Measurements from ENCODE around the gene UBE2C.
"Not testable (repeated sequence)": the region's sequence is repeated elsewhere in the genome, so short reads cannot be mapped to it uniquely, and the experiment has no call there.

Gene UBE2C

DNA sequence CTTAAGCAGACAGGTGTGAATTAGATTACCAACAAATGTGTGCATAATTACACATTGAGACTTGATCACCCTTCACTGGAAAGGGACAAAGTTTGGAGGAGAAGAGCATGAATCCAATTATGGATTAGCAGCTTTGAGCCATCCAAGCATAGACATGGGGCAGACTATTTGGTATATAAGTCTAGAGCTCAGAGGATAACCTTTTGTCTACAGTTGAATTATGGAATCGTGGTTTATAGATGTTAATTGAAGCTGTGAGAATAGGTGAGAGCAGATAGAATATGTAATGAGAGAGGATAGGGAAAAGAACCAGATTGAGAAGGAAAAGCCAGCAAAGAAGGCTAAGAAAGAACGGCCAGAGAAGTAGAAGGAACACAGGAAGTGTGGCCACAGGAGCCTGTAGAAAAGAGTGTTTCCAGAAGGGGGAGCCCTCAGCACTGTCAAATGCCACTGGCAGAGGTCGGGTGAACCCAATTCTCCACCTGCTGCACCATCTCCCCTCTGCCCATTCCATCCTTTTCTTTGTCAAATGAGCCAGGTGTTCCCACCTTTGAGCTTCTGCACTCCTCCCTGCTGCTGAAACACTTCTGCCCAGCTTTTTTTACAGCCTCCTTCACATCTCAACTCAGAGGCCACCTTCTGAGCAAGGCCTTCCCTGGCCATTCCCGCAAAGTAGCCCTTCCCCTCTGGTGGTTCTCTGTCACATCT, 13.4 kb upstream of the UBE2C start:
- peak in 1 of 2 experiments; percentile 22 for DNase-seq

DNA sequence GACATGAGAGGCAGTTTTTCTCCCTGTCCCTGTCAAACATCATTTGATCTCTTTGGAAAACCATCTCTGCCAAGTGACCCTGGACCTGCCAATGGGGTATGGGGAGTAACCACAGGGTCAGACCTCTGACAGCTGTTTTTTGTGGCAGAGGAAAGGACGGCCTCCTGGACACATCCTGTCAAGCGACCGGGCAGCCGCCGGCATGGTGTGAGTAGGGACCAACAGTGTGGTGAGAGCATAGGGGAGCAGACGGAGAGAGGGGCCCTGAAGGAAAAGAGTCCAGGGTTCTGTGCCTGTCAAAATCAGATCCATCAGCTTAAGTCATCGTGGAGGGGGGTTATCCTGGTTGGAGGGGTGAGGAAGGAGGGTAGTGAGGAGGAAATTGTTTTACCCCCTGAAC, 10.6 kb upstream of the UBE2C start:
- DNase-seq: no peak

DNA sequence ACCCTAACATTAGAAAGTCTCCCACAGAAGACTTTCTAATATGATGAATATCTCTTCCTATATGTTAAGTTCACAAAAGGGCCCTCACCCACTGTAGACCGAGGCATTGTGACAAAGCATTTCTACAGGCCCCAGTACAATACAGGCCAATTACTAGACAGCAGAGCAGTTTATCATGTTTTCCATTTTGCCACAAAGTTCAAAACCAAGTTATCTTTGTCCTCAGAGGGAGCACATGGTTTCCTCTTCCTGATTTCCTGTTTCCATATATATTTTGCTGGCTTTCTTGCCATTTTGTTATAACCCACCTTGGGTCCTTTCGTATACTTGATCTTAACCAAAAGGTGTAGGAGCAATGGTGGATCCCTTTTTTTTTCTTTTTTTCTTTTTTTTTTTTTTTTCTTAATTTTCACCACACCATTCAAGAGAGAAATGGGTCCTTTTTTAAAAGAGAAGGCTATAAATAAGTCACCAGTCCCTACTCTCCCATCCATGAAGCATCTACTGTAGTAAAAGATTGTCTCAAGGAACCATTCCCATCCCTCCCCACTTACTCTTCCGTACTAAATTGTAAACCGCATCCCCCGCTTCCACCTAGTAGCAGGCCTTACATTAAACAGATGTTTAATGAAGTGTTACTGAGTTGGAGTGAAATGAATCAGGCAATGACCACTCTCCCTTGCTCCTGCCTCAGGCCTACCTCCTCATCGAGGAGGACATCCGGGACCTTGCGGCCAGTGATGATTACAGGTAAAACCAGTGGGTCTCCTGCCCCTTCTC, 2.1 kb upstream of the UBE2C start:
- no peak for DNase-seq

DNA sequence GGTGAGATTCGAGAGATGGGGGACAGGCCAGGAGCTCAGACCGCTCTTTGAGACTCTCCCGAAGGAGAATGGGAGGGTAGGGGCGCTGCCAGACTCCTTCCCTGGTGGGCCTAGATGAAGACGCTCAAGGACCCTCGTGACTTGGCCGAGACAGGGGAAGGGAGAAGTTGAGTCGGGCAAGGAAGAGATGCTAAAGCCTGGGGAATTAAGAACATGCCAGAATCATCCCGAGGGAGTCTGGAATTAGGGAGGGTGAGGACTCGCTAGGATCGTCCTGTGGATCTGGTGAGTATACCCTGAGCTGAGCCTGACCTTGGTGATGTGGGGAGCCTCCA, 529 bp downstream of the UBE2C start:
- DNase-seq: no peak

DNA sequence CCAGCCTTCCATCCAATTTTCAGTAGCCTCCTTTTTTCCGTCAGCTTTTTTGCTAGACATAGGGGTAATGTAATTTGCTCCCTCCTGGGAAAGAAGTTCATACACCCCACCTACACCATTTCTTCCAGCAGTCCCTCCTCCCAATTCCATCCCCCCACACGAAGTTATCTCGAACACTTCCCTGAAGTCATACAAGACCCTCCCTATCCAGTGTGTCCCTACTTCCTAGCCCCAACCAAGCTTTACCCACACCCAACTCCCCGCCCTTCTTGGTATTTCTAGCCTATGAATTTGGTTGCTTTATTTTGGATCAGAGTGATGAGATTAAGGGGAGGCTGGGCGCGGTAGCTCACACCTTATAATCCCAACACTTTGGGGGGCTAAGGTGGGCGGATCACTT, 1.0 kb downstream of the UBE2C start:
- DNase-seq: no peak

DNA sequence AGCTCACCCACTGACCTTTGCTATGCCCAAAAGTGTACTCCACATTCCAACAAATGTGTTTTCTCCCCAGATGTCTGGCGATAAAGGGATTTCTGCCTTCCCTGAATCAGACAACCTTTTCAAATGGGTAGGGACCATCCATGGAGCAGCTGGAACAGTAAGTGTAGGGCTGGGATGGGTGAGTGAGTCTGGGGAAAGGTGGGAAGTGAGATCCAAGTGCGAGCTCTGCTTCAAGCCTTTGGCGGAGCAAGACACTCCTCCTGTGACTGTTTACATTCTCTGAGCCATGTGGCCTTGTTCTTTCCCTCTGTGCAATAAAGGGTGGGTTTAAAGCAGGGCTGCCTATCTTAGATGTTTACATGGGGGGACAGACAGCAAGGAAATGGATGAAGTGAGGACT, 1.9 kb downstream of the UBE2C start:
- DNase-seq: no peak

DNA sequence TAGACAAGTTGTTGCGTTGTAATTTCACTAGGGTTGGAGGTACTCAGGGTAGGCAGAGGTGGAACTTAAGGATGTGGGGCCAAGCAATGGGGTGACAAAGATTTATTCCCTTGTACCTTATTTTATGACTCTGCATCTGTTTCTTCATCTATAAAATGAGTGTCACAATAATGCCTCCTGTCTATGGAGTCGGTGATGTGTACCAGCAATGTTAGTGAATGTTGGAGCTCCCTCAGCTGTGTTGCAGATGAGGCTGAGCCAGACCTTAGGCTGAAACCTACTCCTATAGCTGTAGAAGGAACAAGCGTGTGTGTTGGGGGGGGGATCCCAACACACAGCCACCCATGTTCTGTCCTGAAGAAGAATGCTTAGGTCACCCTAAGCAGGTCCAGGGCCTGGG, 4.5 kb downstream of the UBE2C start:
- no peak for DNase-seq

DNA sequence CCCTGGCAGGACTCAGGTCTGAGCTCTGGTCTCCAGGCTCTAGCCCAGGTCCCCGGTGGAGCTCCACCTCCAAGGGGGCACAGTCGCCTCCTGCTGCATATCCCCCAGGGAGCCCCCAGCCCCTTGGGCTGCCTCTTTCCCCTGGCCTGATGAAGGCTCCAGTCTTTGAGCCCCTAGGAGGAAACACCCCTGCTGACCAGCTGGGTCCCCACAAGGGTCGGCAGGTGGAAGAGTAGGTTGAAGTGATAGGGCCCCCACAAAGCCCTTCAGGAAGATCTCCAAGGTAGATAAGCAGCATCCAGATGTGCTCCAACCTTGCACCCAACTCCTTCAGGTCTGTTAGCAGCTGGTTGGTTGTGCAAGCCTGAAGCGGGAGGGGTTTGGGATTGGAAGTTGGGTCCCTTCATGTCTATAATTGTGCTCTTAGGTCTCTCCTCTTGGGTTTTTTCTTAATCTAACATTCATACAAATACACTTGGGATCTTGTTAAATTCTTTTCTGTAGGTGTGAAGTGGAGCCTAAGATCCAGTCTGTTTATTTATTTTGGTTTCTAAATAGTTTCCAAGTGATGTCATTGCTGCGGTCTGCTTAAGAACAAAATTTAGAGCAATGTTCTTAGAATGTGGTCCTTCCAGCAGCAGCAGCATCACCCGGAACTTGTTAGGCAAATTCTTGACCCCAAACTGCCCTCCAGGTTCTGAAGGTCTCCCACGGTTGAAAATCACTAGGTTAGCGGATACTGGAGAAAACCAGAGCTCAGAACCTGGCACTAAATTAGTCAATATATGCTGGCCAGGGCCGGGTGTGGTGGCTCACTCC, 5.1 kb downstream of the UBE2C start:
- no peak for DNase-seq

DNA sequence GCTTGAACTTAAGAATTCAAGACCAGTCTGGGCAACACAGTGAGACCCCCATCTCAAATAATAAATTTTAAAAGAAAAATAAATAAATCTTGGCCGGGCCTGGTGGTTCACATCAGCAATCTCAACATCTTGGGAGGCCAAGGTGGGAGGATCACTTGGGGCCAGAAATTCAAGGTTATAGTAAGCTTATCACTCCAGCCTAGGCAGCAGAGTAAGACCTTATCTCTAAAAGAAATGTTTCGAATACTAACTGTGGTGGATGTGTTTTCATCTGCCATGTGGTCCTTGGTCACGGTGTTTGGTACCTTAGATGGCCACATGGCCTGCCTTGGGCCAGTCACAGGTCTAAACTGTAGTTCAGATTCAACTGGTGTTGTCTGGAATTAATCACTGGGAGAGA, 5.8 kb downstream of the UBE2C start:
- no peak for DNase-seq

DNA sequence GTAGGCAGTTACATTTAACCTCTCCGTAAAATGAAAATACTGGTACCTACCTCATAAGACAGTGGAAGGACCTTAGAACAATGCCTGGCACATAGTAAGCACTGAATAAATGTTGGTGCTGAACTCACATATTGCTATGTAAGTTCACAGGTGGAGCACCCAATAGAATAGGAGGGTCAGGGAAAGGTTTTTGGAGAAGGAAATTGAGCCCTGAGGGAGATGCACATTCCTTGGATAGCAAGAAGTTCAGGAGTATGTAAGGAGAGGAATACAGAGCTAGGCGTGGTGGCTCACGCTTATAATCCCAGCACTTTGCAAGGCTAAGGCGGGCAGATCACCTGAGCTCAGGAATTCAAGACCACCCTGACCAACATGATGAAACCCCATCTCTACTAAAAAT, 7.0 kb downstream of the UBE2C start:
- no peak for DNase-seq

DNA sequence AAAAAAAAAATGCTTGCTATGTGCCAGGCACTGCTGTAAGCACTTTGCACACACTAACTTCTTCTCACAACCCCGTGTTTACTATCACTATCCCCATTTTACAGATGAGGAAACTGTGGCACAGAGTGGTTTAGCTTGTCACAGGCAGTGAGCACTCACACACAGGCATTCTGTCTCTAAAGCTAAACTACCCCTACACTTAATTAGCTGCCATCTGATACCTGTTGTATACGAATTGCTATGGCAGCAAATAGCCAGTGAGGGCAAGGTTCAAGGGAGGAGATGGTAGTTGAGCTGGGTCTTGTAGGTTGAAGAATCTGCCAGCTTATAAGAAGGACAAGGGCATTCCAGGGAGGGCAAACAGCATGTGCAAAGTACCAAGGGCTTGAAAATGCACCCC, 9.5 kb downstream of the UBE2C start:
- DNase-seq: no peak

DNA sequence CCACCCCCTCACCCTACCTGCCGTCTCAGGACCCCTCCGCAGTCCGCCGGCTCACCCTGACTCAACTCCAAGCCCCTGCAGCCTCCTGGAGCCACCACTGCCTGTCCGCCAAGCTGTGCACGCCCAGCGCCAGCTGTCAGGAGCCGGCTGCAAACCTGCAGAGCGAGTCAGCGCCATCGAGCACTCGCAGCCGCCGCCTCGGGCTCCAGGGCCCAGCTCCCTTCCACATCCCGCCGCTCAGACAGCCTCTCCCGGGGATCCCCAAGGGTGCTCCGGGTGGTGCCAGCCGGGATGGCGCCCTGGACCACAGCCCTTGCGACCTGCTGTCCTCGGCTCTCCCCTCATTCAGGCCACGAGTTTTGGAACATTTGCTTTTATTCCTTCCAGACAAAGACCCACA, 10.4 kb downstream of the UBE2C start:
- DNase-seq: no peak

DNA sequence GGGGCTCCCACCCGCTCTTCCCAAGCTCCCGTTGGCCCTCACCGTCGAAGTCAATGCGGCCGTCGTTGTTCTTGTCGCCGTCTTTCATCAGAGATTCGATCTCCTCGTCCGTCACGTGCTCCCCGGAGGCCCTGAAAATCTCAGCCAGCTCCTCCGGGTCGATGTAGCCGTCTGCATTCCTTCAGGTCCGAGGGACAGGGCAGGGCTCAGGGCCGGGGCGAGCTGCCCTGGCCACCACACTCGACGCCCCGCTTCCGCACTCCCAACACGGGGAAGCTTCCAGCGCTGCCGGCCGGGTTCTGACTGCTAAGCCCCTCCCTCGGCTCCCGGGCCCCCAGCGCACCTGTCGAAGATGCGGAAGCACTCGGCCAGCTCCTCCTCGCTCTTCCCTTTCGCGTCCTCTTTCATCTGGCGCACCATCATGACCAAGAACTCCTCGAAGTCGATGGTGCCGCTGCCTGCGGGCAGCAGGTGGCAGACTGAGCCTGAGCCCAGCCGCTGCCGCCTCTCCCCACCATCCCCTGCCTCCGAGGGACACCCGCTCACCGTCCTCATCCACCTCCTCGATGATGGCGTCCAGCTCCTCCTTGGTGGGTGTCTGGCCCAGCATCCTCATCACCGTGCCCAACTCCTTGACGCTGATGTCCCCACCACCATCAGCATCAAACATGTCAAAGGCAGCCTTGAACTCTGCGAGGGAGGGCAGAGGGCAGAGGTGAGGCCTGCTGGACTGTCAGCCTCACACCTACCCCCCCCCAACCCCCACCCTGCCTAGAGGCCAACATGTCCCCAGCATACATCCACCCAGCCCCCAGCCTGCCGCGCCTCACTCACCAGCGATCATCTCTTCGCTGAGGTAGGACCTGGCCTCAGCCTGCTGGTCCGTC, 11.7 kb downstream of the UBE2C start:
- DNase-seq: no peak

DNA sequence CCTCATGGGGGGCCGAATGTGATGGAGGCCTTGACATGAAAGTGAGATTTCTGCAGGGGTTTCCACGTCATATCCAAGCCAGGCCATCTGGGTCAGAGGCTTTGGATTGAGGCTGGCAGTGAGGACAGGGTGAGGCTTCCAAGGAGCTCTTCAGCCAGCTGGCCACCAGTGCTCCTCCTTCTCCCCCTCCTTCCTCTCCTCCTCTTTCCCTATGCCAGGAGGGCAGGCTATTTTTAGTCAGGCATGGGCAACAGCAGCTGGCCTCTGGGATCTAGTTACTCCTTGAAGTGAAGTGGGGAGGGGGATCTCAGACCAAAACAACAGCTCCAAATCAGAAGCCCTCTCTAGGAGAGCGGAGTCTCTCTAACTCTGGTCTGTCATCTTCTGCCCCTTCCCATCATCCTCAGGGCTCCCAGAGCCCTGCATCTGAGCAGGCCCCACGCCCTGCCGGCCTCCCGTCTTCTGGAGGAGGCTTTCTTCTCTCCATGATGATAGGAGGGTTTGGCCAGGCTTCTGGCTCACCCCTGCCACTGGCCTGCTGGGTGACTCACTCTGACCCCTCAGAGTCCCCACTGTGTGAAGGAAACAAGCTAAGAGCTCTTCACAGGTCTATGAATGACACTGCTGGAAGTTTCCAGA, 14.1 kb downstream of the UBE2C start:
- DNase-seq: no peak

DNA sequence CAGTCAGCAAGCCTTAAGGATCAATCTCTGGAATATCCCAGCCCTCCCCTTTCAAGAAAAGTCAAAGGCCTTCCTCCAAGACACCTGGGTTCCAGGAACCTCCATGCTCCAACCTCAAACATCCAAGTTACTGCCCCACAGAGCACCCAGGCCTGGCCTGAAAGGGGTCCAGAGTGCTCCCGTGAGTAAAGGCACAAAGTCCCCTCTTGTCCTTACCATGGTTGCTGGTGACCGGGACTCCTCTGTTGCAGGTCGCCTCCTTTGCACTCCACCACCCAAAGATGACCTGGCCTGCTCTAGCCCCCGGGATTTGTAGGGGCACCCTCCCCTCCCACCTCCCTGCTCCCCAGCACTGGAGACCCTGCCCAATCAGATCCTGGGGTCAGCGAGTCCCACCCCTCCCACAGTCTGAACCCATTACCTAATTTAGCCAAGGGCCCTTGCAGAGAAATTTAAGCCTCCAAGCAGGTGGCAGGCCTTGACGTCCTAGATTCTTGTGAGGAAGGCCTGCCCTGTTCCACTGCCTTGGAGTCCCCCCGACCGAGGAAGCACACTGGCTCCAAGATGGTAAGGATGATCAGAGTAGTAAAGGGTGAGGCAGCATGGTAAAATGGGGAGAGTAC, 14.7 kb downstream of the UBE2C start, which contains the start of gene TNNC2:
TSS of gene TNNC2 (minus strand) at position 283 of the 623 bp plus-strand sequence. CDS start at position 219, 64 bp downstream.
- no peak for DNase-seq

DNA sequence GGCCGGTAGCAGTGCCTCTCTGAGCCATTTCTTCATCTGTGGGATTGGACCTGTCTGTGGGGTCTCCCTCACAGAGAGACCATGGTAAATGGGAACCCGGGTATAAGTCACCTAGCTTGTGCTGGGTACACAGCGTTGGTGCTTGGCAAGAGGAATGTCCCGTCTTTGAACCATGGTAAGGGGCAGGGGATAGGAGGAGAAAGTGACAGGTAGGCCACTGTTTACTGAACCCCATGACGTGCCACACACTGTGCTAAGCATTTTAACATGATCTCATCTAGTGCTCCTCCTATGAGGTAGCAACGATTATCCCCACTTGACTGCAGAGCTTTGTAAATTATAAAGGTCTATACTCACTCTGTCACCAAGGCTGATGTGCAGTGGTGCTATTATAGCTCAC, 15.3 kb downstream of the UBE2C start:
- DNase-seq: no peak

DNA sequence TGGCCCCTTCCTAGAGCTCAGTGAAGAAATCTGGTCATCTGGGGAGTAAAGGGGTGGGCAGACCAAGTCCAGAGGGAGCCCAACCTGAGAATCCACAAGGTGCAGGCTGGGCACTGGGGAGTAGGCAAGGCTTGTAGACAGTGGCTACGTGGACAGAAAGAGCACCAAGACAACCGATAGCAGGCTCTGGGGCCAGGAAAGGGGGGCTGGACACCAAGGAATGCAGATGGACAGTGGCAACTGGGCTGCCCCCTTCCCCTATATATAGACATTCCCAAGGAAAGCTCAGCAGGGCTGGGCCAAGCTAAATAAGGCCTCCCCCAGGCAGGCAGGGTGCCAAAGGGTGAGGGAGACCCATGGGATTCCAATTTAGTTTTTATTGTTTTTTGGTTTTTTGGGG, 16.1 kb downstream of the UBE2C start:
- no peak for DNase-seq

DNA sequence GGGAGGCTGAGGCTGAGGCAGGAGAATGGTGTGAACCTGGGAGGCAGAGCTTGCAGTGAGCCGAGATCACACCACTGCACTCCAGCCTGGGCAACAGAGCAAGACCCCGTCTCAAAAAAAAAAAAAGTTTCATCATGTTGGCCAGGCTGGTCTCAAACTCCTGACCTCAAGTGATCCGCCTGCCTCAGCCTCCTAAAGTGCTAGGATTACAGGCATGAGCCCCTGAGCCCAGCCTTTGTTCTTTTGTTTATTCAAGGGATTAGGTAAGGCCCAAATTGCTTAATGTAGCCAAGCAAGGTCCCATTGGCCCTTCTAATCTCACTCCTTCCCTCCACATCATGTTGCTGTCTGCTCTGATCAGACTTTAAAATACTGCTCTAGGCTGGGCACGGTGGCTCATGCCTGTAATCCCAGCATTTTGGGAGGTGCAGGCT, 17.2 kb downstream of the UBE2C start:
- DNase-seq: not testable (repeated sequence)

DNA sequence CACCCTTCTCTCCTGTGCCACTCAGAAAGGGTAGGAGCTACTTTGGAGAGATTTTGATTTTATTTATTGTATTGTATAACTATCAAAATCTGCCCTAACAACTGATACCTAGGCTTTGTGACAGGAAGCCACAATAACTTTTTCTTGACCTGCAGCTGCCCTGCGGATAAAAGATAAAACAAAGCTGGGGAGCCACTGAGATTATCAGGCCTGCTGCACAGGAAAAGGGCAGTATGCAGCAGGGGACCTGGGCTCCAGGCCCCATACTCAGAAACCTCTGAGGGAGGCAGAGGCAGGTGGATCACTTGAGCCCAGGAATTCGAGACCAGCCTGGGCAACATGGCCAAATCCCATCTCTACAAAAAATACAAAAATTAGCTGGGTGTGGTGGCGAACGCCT, 20.2 kb downstream of the UBE2C start:
- no peak for DNase-seq

DNA sequence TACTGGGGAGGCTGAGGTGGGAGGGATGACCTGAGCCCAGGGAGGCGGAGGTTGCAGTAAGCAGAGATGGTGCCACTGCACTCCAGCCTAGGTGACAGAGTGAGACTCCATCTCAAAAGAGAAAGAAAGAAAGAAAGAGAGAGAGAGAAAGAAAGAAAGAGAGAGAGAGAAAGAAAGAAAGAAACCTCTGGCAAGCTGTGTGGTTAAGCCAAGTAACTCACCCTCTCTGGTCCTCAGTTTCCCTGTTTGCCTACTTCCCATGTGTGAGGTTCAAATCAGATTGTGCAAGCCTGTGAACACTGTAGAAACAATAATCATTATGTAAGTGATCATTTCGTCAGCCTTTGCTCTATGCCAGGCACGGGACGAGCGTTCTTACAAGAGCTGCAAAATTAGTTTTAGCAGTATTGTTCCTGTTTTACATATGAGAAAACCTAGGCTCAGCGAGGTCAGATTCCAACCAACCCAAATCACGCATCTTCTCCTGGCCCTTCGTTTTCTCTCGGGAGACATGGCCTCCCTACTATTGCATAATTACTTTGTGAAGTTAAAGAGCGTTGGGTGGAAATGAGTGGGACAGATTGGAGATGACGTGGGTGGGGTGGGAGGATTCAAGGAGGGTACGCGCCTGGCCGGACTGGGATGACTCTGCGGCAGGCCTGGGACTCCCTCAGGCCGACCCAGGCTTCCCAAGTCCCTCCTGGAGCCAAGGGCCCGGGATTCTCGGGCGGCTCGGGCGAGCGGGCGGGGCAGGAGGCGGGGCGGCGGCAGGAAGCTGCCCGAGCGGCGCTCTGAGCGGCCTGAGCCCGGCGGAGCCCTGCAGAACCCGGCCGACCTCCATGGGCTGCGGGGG, 20.8 kb downstream of the UBE2C start, which contains the start of gene SNX21:
TSS of gene SNX21 (plus strand) at position 770 of the 853 bp plus-strand sequence. CDS start 121 bp downstream, outside the sequence.
- peak in 1 of 2 experiments; percentile 27 for DNase-seq

Measured in NCI-H187 (cell line).